Thyroid gland (tissue), 4 donors: Measurements from ENCODE around the gene PRSS12.

ENCODE experiments used
- CTCF ChIP-seq, 6 experiments: fragments of 200-600 bp in 3 of 6; fragments of 450-650 bp in 3 of 6; sonication (generic) in 3 of 6; IDR thresholded peaks; one replicate each; pipeline ENCODE4 v1.5.1; 2016 to 2019; ENCODE audit warnings: antibody characterized with exemption in 6 of 6, mild to moderate bottlenecking in 2 of 6, inconsistent platforms in 1 of 6, moderate library complexity in 1 of 6
- POLR2A ChIP-seq, 2 donors: fragments of 450-650 bp; IDR thresholded peaks; one replicate each; pipeline ENCODE4 v1.6.1; 2017; ENCODE audit warnings: antibody characterized with exemption in 2 of 2, mild to moderate bottlenecking in 2 of 2, moderate library complexity in 1 of 2

DNA sequence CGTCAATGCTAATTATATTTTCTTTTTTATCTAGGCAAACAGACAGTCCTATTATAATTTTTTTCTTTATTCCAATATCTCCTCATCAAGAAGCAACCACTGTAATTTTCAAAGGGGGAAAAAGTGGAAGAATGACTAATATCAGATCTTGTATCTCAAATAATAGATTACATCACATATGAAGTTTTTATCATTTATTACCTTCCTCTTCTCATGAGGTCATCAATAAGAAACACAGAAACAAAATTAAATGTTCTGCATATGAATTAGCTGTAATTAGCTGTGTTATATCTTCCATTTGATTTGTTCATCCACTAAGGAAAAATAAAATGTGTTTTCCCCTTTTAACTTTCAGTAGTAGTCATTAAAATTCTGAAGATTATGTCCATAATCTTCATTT is 14.3 kb downstream of the PRSS12 start:
- TF ChIP-seq CTCF (IDR thresholded peaks at IDR 0.05): no peak
- TF ChIP-seq POLR2A (IDR thresholded peaks at IDR 0.05): no peak
